Mesenchymal stem cell (in vitro differentiated cells and primary cell): Measurements from ENCODE around the gene SRGAP3.

ENCODE experiments used
- DNase-seq: peaks from one replicate; pipeline ENCODE4 v3.0.0-alpha.2; 2013
- H2AFZ ChIP-seq: one replicate; pipeline ENCODE4 v1.6.1; 2013; ENCODE audit warnings: low read depth, mild to moderate bottlenecking, control low read depth, inconsistent platforms, low read length, moderate library complexity
- H2AK5ac ChIP-seq: 2 replicates; pipeline ENCODE4 v1.6.1; 2013; ENCODE audit warnings: low read length, moderate library complexity, mild to moderate bottlenecking, inconsistent platforms; ENCODE audit not compliant: severe bottlenecking
- H2BK120ac ChIP-seq: one replicate; pipeline ENCODE4 v1.6.1; 2013; ENCODE audit warnings: low read depth, mild to moderate bottlenecking, inconsistent platforms, low read length, moderate library complexity
- H2BK12ac ChIP-seq, 2 experiments: one replicate each; pipeline ENCODE4 v1.6.1; 2013; ENCODE audit warnings: inconsistent platforms in 2 of 2, low read length in 2 of 2, mild to moderate bottlenecking in 2 of 2, moderate library complexity in 2 of 2, control low read depth in 1 of 2
- H2BK15ac ChIP-seq: one replicate; pipeline ENCODE4 v1.6.1; 2013; ENCODE audit warnings: mild to moderate bottlenecking, low read depth, inconsistent platforms; ENCODE audit not compliant: poor library complexity, severe bottlenecking
- H2BK5ac ChIP-seq: 2 replicates; pipeline ENCODE4 v1.6.1; 2013; ENCODE audit warnings: low read depth, mild to moderate bottlenecking, low read length, control low read depth, inconsistent platforms; ENCODE audit not compliant: poor library complexity, severe bottlenecking
- H3K14ac ChIP-seq, 2 experiments: one replicate each; pipeline ENCODE4 v1.6.1; 2013; ENCODE audit warnings: inconsistent platforms in 2 of 2, low read length in 2 of 2, control low read depth in 1 of 2, mild to moderate bottlenecking in 1 of 2, moderate library complexity in 1 of 2
- H3K18ac ChIP-seq, 2 experiments: one replicate each; pipeline ENCODE4 v1.6.1; 2013; ENCODE audit warnings: inconsistent platforms in 2 of 2, low read length in 2 of 2, control low read depth in 1 of 2, low read depth in 1 of 2, mild to moderate bottlenecking in 1 of 2
- H3K23ac ChIP-seq, 2 experiments: one replicate each; pipeline ENCODE4 v1.6.1; 2013; ENCODE audit warnings: inconsistent platforms in 2 of 2, low read length in 2 of 2, mild to moderate bottlenecking in 2 of 2, moderate library complexity in 2 of 2, control low read depth in 1 of 2
- H3K27ac ChIP-seq: 2 replicates; pipeline ENCODE4 v1.5.1; 2013; ENCODE audit warnings: mild to moderate bottlenecking, moderate library complexity, low read length, control low read depth, inconsistent platforms; ENCODE audit not compliant: poor library complexity, severe bottlenecking
- H3K27me3 ChIP-seq, 2 experiments: 2 replicates each; pipeline versions ENCODE4 v1.6.1 to v1.7.0; 2013; ENCODE audit warnings: low read length in 2 of 2, mild to moderate bottlenecking in 2 of 2, moderate library complexity in 2 of 2, control low read depth in 1 of 2, inconsistent platforms in 1 of 2; ENCODE audit not compliant: control insufficient read depth in 1 of 2, insufficient read depth in 1 of 2
- H3K36me3 ChIP-seq, 2 experiments: 2 replicates each; pipeline versions ENCODE4 v1.6.1 to v1.7.0; 2013; ENCODE audit warnings: low read length in 2 of 2, control low read depth in 1 of 2, inconsistent platforms in 1 of 2, low read depth in 1 of 2, mild to moderate bottlenecking in 1 of 2; ENCODE audit not compliant: insufficient read depth in 2 of 2, control insufficient read depth in 1 of 2
- H3K4ac ChIP-seq, 2 experiments: one replicate each; pipeline ENCODE4 v1.6.1; 2013; ENCODE audit warnings: inconsistent platforms in 2 of 2, low read length in 2 of 2, mild to moderate bottlenecking in 2 of 2, moderate library complexity in 2 of 2, control low read depth in 1 of 2, low read depth in 1 of 2
- H3K4me1 ChIP-seq: 2 replicates; pipeline ENCODE4 v1.6.1; 2013; ENCODE audit warnings: low read depth, low read length, control low read depth; ENCODE audit not compliant: control insufficient read depth, insufficient read depth
- H3K4me2 ChIP-seq: 2 replicates; pipeline ENCODE4 v1.6.1; 2013; ENCODE audit warnings: low read length, mild to moderate bottlenecking, inconsistent platforms; ENCODE audit not compliant: poor library complexity, severe bottlenecking
- H3K4me3 ChIP-seq, 2 experiments: 2 replicates each; pipeline versions ENCODE4 v1.5.1 to v1.7.0; 2013; ENCODE audit warnings: low read length in 2 of 2, mild to moderate bottlenecking in 2 of 2, control low read depth in 1 of 2, low read depth in 1 of 2; ENCODE audit not compliant: insufficient read depth in 1 of 2
- H3K79me1 ChIP-seq: replicated peaks from 2 replicates; pipeline ENCODE4 v1.6.1; 2013; ENCODE audit warnings: mild to moderate bottlenecking, control low read depth, low read length, inconsistent platforms; ENCODE audit not compliant: poor library complexity, severe bottlenecking
- H3K9ac ChIP-seq: 2 replicates; pipeline ENCODE4 v1.7.0; 2013; ENCODE audit warnings: mild to moderate bottlenecking, low read length, moderate library complexity
- H3K9me3 ChIP-seq: 2 replicates; pipeline ENCODE4 v1.7.0; 2013; ENCODE audit warnings: mild to moderate bottlenecking, low read length; ENCODE audit not compliant: control insufficient read depth
- H4K8ac ChIP-seq: one replicate; pipeline ENCODE4 v1.6.1; 2013; ENCODE audit warnings: inconsistent platforms, mild to moderate bottlenecking, low read length, moderate library complexity
- H4K91ac ChIP-seq: one replicate; pipeline ENCODE4 v1.6.1; 2013; ENCODE audit warnings: mild to moderate bottlenecking, low read length, inconsistent platforms
- WGBS: methylation state at CpG from one replicate; pipeline ENCODE4 v1.1.7; 2013; ENCODE audit warnings: mixed read lengths; 5-methylcytosine and 5-hydroxymethylcytosine counted together

Gene SRGAP3

DNA sequence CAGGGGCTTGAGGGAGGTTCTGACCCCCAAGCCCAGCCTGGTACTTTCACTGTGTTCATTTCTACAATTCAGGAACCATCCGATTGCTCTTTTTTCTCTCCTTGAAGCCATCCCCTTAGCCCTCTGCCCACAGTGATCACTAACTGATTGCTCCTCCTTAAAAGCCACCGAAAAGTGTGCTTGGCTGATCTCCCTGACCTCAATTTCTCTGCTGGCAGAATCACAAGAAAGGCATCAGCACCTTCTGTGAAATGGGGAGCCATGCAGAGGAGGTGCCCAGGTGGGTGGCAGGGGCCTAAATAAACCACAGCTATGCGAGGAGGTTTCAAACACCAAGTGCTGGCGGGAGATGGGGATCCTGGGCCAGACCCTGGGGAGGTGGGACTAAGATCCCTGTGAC lies 56.2 kb downstream of the SRGAP3 start:
- Histone ChIP-seq H3K4ac (no peak overlapping the region), H3K79me1 (no peaks in the 10 kb centered on the region), H4K91ac (no peak overlapping the region), H4K8ac (no peak overlapping the region), H2BK15ac (no peak overlapping the region), H2BK5ac (no peak overlapping the region), H3K27me3 (peaks cover 0 to 51% of the 10 kb centered on the region in 2 experiments), H2AK5ac (no peak overlapping the region), H2BK120ac (no peak overlapping the region), H3K18ac (no peak overlapping the region), H2AFZ (no peak overlapping the region), H3K27ac (no peak overlapping the region), H3K4me2 (no peak overlapping the region), H3K4me3 (no peak overlapping the region), H3K14ac (no peak overlapping the region), H3K23ac (no peak overlapping the region), H2BK12ac (no peak overlapping the region), H3K9me3 (no peaks in the 10 kb centered on the region), H3K9ac (no peak overlapping the region), H3K36me3 (peaks cover 0 to 4% of the 10 kb centered on the region in 2 experiments), H3K4me1 (peaks cover 2% of the 10 kb centered on the region)
- WGBS = 90% methylated on average over 4 of the region's 4 CpGs
- DNase-seq = no peak

- peaks cover 2% of the 10 kb centered on the region for H3K4me1 ChIP-seq
- H4K8ac ChIP-seq = no peak overlapping the region
- H2AFZ ChIP-seq = no peak overlapping the region
- no peak overlapping the region for H3K4me2 ChIP-seq
- H2BK5ac ChIP-seq = no peak overlapping the region
- no peak overlapping the region for H3K9ac ChIP-seq
- H3K9me3 ChIP-seq = no peaks in the 10 kb centered on the region
- no peak overlapping the region for H3K14ac ChIP-seq
- H3K18ac ChIP-seq = no peak overlapping the region
- no peak for DNase-seq
- 69% methylated on average over 9 of the region's 9 CpGs for WGBS
- no peak overlapping the region for H2BK12ac ChIP-seq
- H2BK120ac ChIP-seq = no peak overlapping the region
- peaks cover 0 to 51% of the 10 kb centered on the region in 2 experiments for H3K27me3 ChIP-seq
- no peak overlapping the region for H3K23ac ChIP-seq
- no peak overlapping the region for H4K91ac ChIP-seq
- H3K27ac ChIP-seq = no peak overlapping the region
- H3K4ac ChIP-seq = no peak overlapping the region
- no peaks in the 10 kb centered on the region for H3K79me1 ChIP-seq
- no peak overlapping the region for H2BK15ac ChIP-seq
- H3K36me3 ChIP-seq = peaks cover 0 to 4% of the 10 kb centered on the region in 2 experiments
- no peak overlapping the region for H3K4me3 ChIP-seq
- no peak overlapping the region for H2AK5ac ChIP-seq
Observed at GRCh38 chr3:9192248-9193025, 57.0 kb downstream of the SRGAP3 start.

DNA sequence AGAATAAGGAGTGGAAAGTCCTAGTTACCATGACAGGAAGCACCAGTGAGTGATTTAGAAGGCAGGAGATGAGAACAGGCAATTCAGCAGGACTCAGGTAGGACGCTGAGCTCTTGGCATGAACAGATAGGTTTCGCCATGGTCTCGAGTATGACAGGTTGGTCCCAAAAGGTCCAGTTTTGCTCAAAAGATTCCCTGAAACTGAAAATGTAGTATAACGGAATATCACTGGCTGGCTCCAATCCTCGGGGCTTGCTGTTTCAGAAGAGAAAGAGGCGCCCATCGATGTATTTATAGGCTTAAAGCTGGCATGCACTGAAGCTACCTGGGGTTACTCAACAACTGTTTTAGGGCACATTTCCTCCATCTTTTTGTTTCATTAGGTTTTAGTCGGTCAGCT lies 59.2 kb downstream of the SRGAP3 start:
- Histone ChIP-seq H3K14ac (no peak overlapping the region), H3K4me1 (peaks cover 2% of the 10 kb centered on the region), H3K79me1 (no peaks in the 10 kb centered on the region), H3K4ac (no peak overlapping the region), H2AK5ac (no peak overlapping the region), H2BK15ac (no peak overlapping the region), H4K91ac (no peak overlapping the region), H3K23ac (no peak overlapping the region), H2BK5ac (no peak overlapping the region), H3K9ac (no peak overlapping the region), H2BK120ac (no peak overlapping the region), H3K4me2 (no peak overlapping the region), H3K27me3 (peaks cover 0 to 45% of the 10 kb centered on the region in 2 experiments), H3K4me3 (no peak overlapping the region), H2BK12ac (no peak overlapping the region), H2AFZ (no peak overlapping the region), H3K36me3 (peaks cover 0 to 4% of the 10 kb centered on the region in 2 experiments), H3K27ac (no peak overlapping the region), H4K8ac (no peak overlapping the region), H3K9me3 (no peaks in the 10 kb centered on the region), H3K18ac (no peak overlapping the region)
- 89% methylated on average over 8 of the region's 8 CpGs for WGBS
- DNase-seq = no peak

- Histone ChIP-seq H3K4ac (no peak overlapping the region), H2BK120ac (no peak overlapping the region), H3K36me3 (peaks cover 0 to 4% of the 10 kb centered on the region in 2 experiments), H3K9ac (no peak overlapping the region), H3K79me1 (no peaks in the 10 kb centered on the region), H4K8ac (no peak overlapping the region), H2AFZ (no peak overlapping the region), H4K91ac (no peak overlapping the region), H3K18ac (no peak overlapping the region), H3K4me1 (no peaks in the 10 kb centered on the region), H3K4me2 (no peak overlapping the region), H3K9me3 (no peaks in the 10 kb centered on the region), H3K14ac (no peak overlapping the region), H2BK12ac (no peak overlapping the region), H2AK5ac (no peak overlapping the region), H3K4me3 (no peak overlapping the region), H2BK5ac (no peak overlapping the region), H3K23ac (no peak overlapping the region), H2BK15ac (no peak overlapping the region), H3K27ac (no peak overlapping the region), H3K27me3 (peaks cover 0 to 54% of the 10 kb centered on the region in 2 experiments)
- no CpG with 5 or more reads among the region's 1 CpG for WGBS
- no peak for DNase-seq
Observed at GRCh38 chr3:9188583-9188982, 60.9 kb downstream of the SRGAP3 start.
